DMS153 treated with DMSO at 0.1 percent for 48 hours (cell line): Measurements from ENCODE around the gene MZT2A.
A peak's percentile ranks its signal among the peaks of the same experiment; 100 is the strongest.
"Not testable (repeated sequence)": the region's sequence is repeated elsewhere in the genome, so short reads cannot be mapped to it uniquely, and the experiment has no call there.

Experiments
- DNase-seq: peaks from one replicate; lab custom pipeline; 2025; ENCODE audit not compliant: unreplicated experiment; lab: John Stamatoyannopoulos, UW

Gene MZT2A

GRCh38 chr2:131492015-131492417 lies at the start of gene MZT2A:
Gene MZT2A, minus strand, starts transcription at chr2:131492397. Its CDS starts 21 bp downstream, at chr2:131492376.
- DNase-seq = not testable (repeated sequence)

- DNase-seq = not testable (repeated sequence)
These were observed 46.7 kb upstream of the MZT2A start for GRCh38 chr2:131538856-131539255.

GRCh38 chr2:131536841-131537240 lies 44.6 kb upstream of the MZT2A start:
- not testable (repeated sequence) for DNase-seq

GRCh38 chr2:131535951-131536826 lies 44.0 kb upstream of the MZT2A start:
- DNase-seq = not testable (repeated sequence)

GRCh38 chr2:131535526-131535925 lies 43.3 kb upstream of the MZT2A start:
- no peak for DNase-seq

GRCh38 chr2:131534965-131535364 lies 42.8 kb upstream of the MZT2A start:
- DNase-seq = not testable (repeated sequence)

GRCh38 chr2:131534317-131534672 lies 42.1 kb upstream of the MZT2A start:
- not testable (repeated sequence) for DNase-seq

- DNase-seq = not testable (repeated sequence)
These were observed 41.6 kb upstream of the MZT2A start for GRCh38 chr2:131533609-131534316.

- not testable (repeated sequence) for DNase-seq
These were observed 40.8 kb upstream of the MZT2A start for GRCh38 chr2:131532723-131533608.

GRCh38 chr2:131531547-131532185 lies 39.5 kb upstream of the MZT2A start:
- not testable (repeated sequence) for DNase-seq

- DNase-seq = not testable (repeated sequence)
These were observed 38.6 kb upstream of the MZT2A start for GRCh38 chr2:131530626-131531344.

- DNase-seq = not testable (repeated sequence)
These were observed 37.8 kb upstream of the MZT2A start for GRCh38 chr2:131529864-131530445.

GRCh38 chr2:131528981-131529863 lies 37.0 kb upstream of the MZT2A start:
- not testable (repeated sequence) for DNase-seq

- DNase-seq = peak; percentile 25
These were observed 35.2 kb upstream of the MZT2A start, which contains the start of gene CCDC74A for GRCh38 chr2:131527131-131528001. Gene CCDC74A, plus strand, starts transcription at chr2:131527888. Its CDS starts 83 bp downstream, at chr2:131527971.

GRCh38 chr2:131525256-131525655 lies 33.1 kb upstream of the MZT2A start:
- DNase-seq = not testable (repeated sequence)

GRCh38 chr2:131521961-131522781 lies 30.0 kb upstream of the MZT2A start:
- no peak for DNase-seq

GRCh38 chr2:131521524-131521923 lies 29.3 kb upstream of the MZT2A start:
- DNase-seq = not testable (repeated sequence)
